DMS79 (cell line): ENCODE results near the gene MROH2B.
"Not testable (repeated sequence)": the region's sequence is repeated elsewhere in the genome, so short reads cannot be mapped to it uniquely, and the experiment has no call there.

Experiments
- DNase-seq: peaks from one replicate; lab custom pipeline; 2025; lab: John Stamatoyannopoulos, UW

Gene MROH2B

GRCh38 chr5:41022600-41022999, 48.5 kb downstream of the MROH2B start:
- not testable (repeated sequence) for DNase-seq

GRCh38 chr5:41012318-41012717, 58.8 kb downstream of the MROH2B start:
- DNase-seq: no peak

- no peak for DNase-seq
Measured at GRCh38 chr5:41010572-41010971, 60.6 kb downstream of the MROH2B start.

- no peak for DNase-seq
Measured at GRCh38 chr5:41009232-41009631, 61.9 kb downstream of the MROH2B start.

- no peak for DNase-seq
Measured at GRCh38 chr5:41004931-41005330, 66.2 kb downstream of the MROH2B start.

- DNase-seq: no peak
Measured at GRCh38 chr5:41003670-41004376, 67.3 kb downstream of the MROH2B start.

- no peak for DNase-seq
Measured at GRCh38 chr5:40999966-41000365, 71.2 kb downstream of the MROH2B start.

GRCh38 chr5:40999142-40999541, 72.0 kb downstream of the MROH2B start:
- no peak for DNase-seq

- DNase-seq: no peak
Measured at GRCh38 chr5:40995801-40996586, 75.1 kb downstream of the MROH2B start.

- DNase-seq: no peak
Measured at GRCh38 chr5:40991981-40992559, 79.1 kb downstream of the MROH2B start.

GRCh38 chr5:40991168-40991980, 79.8 kb downstream of the MROH2B start:
- DNase-seq: no peak

GRCh38 chr5:40988746-40989510, 82.2 kb downstream of the MROH2B start:
- no peak for DNase-seq

- DNase-seq: no peak
Measured at GRCh38 chr5:40987349-40987748, 83.8 kb downstream of the MROH2B start.

GRCh38 chr5:40986666-40987065, 84.5 kb downstream of the MROH2B start:
- no peak for DNase-seq

- DNase-seq: no peak
Measured at GRCh38 chr5:40985501-40985900, 85.6 kb downstream of the MROH2B start.

- DNase-seq: no peak
Measured at GRCh38 chr5:40984884-40985283, 86.3 kb downstream of the MROH2B start.

GRCh38 chr5:40983781-40984180, 87.4 kb downstream of the MROH2B start:
- DNase-seq: no peak

- DNase-seq: no peak
Measured at GRCh38 chr5:40981420-40981819, 89.7 kb downstream of the MROH2B start.

- DNase-seq: no peak
Measured at GRCh38 chr5:40976836-40977235, 94.3 kb downstream of the MROH2B start.

GRCh38 chr5:40976041-40976440, 95.1 kb downstream of the MROH2B start:
- DNase-seq: no peak

GRCh38 chr5:40973364-40974004, 97.7 kb downstream of the MROH2B start:
- no peak for DNase-seq
